NCI-H1048 (cell line): Measurements from ENCODE around the gene TBCD.

Experiments
- DNase-seq: peaks from one replicate; lab custom pipeline; 2025; lab: John Stamatoyannopoulos, UW

The TBCD gene

DNA sequence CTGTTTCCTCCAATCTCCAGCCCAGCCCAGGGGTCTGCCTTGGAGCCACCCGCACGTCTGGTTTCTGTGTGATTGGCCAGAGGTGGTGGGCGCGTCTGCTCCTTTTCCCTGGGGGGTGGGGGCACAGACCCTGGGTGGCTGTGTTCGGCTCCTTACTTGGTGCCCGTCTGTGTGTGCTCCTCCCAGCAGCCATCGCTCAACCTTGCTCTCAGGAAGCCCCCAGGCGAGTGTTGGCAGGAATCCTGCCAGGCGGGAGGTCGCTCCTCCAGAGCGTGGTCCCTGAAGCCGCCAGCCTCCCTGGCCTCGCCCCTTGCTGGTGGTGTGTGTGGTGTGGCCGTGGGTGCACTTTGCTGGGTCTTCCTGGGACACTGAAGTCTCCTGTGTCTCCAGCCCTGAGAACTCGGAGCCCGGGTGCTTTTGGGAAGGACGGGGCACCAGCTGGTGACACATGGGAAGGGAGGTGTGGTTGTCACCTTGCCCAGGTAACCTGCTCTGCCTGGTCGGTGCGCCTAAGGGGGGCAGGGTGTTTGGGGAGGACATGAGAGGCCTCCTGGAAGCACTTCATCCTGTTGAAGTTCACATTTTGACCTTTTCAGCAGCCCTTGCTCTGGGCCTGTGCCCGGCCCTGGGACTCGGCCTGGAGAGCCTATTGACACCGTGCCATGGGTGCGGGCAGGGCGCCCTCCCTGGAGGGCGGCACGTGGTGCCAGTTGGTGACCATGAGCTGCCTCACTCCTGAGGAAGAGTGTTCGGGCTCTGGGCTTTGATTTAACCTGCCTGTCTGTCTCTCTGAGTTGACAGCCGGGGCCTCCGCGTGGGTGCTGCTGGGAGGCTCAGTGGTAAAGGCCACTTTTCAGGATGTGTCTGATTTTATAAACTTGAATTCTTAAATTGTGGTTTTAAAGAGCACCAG, 137.0 kb downstream of the TBCD start:
- no peak for DNase-seq

DNA sequence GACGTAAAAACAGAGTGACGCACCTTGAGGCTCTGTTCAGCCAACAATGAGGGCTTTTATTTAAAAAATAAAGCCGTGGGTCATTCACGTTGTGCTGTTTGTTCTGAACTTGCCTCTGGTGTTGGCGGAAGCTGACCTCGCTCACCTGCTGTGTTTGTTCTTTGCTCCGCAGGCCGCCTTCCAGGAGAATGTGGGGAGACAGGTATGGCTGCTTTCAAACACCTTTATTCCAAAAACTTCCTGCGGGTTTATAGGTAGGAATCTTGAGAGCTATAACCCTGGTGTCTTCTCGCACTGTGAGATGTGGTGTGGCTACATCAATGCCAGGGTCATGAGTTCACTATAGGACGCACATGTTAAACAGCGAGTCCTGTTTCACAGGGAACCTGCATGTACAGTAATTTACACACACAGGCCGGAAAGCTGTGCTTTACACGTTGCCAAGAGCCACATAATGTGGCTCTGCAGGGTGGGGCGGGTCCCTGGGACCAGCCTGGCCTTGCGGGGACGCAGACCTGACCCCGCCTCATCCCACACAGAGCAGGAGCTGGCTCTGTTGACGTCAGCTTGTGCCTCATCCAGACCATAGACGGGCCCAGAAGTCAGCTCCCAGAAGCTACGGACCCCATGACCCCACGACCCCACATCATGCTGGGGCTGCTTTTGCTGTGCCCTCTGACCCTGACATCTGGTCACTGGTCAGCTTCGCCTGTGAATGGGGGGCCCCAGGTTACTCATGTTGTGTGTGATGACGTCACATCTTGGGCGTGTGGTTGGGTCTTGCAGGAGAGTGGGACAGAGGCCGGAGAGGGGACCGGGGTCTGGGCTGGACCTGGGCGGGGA, 137.9 kb downstream of the TBCD start:
- no peak for DNase-seq

DNA sequence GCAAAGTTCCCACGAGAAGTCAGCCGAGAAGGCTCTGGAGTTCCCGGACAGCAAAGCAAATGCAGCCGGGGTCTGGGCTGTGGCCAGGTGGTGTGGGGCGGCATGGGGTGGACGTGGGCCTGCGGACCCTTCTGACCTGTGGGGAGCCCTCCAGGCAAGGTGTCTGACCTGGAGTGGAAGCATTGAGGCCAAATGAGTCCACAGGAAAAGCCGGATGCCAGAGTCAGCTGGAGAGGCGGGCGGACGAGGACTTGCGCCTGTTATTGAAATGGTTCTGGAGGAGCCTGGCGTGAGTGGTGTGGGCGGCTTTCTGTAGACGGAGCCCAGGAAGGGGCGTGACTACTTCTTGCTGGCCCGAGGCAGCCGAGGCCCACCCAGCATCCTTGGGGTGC, 138.5 kb downstream of the TBCD start:
- no peak for DNase-seq

DNA sequence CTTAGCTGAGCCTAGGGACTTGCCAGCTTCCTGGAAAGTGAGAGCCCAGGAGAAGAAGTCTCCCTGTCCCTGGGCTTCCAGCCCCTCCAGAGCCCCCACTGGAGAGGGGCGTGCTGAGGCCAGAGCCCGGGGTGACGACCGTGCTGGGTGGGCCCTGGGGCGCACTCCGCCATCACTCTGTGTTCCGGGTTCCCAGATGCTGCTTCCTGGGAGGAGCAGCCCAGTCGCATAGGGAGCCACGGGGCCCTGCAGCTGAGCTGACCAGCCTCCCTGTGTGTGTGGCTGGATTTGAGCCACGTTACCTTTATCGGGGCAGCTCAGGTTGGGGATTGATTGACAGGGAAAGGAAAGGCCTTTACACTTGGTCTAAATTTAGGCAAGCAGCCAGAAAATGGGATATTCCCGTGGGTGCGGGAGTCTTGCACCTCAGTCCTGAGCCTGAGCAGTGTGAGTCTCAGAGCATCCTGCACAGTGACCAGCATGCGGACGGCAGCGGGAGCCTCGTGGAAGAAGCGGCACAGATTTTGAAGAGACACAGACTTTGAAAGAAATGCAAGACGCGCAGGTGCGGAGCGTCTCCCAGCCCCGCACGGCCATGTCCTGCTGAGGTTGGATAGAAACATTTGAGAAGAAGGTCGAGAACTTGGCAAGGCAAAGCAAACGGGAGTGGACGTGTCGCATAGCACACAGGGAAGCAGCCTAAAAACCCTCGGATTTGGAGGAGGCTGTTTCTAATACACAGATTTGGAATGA, 139.2 kb downstream of the TBCD start:
- no peak for DNase-seq

DNA sequence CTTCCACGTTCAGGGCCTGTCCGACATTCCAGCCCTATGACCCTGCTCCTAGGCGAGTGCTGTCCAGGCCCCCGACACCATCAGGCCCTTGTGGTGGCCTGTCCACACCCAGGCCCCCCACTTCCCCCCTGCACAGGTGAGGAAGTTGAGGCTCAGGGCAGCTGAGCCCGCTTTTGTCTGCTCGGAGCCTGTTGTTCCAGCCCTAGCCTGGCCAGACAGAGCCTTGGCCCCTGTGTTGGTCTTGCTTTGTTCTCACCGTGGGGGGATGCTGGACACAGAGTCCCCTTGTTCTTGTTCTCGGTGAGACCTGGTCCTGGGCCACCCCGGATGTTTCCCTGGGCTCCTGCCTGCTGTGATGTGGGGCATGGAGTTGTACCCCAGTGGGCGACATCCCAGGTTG, 140.0 kb downstream of the TBCD start:
- DNase-seq: no peak

DNA sequence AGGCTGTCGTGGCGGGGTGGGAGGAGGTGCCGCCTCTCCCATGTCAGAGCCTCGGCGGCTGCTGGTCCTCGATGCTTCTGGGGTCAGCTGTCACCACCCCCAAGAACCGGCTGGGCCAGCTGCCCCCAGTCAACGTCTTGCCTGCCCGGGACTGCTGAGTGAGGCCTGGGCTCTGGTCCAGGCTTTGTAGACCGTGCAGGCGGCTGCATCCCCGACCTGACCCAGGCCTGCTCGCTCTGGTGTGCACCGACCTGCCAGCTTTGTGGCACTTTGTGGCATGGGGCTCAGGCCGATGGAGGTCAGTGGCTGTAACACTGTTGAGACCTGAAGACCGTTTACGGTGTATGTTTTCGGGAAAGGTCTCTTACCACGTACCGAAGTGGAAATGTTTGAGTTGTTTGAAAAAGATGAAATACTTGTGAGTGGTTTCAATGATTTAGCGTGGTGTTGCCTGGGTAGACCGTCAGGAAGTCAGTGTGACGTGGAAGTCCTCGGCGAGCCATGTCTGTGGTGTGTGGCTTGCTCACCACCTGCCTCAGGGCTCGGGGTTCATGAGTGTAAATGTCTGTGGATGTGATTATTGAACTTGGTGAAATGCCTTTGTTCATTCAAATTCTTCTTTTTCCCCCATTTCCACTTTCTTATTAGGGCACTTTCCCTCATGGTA, 141.2 kb downstream of the TBCD start:
- DNase-seq: no peak

DNA sequence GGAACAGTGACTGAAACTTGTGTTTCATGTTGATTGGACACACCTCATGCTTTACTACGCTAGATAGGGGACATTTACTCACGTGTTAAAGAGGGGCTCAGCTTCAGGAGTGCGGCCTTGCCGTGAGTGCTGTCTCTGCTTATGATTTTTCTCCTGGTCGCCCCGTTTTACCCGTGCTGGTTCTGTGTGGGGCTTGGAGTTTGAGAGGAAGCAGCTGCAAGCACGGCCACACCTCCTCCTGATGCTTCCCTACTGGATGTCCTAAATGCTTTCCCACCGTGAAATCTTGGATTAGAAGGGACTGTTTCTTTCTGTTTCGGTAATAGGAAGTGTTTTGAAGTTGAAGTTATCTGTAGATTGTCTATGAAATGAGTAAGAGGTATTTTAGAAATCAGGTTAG, 141.9 kb downstream of the TBCD start:
- DNase-seq: no peak

DNA sequence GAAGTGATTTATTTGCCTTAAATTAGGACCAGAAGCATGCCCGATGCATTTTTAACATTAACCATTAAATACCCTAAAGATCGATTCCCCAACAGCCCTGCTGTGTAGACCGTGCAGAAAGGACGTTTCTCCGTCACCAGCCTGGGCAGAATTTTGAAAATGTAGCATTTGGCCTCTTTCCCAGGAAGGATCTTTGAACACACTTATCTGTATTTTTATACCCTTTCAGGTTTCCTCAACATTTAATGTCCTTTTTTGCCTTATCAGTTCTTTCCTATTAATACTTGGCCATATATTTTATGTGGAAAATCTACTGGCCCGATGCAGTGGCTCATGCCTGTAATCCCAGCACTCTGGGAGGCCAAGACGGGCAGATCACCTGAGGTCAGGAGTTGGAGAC, 142.5 kb downstream of the TBCD start:
- no peak for DNase-seq

DNA sequence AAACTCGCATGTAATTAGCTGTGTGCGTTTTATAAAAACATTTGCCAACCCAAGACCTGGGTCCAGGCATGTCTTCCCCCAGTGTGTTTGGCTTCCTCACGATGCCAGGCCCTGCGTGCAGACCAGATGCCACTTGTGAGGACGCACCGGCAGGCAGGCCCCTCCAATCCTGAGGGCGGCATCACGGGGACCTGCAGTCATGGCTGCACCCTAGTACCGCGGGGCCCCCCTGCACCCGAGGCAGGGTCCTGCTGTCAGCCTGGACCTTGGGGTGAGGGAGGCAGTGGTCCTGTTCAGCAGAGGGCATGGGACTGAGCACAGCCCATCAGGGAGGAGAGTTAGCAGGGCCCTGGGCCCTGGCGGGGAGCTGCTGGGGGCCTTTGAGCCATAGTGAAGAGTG, 143.2 kb downstream of the TBCD start:
- DNase-seq: no peak

DNA sequence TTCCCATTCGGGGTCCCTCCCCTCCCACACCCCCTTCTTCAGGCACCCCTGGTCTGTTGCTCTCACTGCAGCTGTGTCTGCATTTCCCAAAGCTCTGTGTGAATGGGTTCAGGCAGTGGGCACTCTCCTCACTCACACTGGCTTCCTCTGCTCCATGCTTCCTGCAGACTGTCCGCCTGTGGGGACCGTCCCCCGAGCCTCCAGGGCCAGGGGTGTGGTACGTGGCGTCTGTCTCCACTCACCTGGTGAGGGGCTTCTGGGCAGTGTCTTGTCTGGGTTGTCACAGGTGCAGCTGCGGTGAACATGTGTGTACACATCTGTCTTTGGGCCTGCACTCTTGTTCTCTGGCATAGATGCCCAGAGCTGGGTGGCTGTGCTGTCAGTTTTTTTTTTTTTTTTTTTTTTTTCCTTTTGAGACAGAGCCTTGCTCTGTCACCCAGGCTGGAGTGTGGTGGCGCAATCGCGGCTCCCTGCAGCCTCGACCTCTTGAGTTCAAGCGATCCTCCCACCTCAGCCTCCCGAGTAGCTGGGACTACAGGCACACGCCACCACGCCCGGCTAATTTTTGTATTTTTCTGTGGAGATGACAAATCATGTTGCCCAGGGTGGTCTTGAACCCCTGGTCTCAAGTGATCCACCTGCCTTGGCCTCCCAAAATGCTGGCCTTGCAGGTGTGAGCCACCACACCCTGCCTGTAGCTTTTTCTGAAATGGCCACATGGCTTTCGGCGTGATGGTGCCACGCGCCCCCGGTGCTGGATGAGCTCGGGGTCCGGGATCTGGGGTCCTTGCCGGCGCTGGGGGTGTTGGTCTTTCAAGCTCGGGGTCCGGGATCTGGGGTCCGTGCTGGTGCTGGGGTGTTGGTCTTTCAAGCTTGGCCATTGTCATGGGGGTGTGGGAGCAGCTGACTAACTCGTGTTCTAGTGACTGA, 144.5 kb downstream of the TBCD start:
- no peak for DNase-seq

DNA sequence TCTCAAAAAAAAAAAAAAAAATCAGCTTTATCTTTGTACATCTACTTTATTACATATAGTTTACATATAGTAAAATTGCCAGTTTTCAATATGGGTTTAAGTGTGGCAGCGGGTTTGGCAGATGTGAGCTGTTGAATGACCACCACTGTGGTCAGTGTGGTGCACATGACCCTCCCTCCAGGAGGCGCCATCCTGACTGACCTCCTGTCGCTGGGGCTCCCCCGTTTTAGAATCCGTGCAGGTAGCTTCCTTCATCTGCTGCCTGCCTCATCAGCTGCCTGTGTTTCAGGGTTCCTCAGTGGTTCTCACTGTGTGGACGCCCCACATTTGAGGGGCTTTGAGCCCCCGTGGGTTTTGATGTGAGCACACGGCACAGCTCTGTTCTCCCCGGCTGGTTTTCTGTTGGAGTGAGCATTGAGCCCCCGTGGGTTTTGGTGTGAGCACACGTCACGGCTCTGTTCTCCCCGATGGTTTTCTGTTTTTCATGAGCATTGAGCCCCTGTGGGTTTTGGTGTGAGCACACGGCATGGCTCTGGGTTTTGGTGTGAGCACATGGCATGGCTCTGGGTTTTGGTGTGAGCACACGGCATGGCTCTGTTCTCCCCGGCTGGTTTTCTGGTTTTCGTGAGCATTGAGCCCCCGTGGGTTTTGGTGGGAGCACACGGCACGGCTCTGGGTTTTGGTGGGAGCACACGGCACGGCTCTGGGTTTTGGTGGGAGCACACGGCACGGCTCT, 145.8 kb downstream of the TBCD start:
- no peak for DNase-seq

DNA sequence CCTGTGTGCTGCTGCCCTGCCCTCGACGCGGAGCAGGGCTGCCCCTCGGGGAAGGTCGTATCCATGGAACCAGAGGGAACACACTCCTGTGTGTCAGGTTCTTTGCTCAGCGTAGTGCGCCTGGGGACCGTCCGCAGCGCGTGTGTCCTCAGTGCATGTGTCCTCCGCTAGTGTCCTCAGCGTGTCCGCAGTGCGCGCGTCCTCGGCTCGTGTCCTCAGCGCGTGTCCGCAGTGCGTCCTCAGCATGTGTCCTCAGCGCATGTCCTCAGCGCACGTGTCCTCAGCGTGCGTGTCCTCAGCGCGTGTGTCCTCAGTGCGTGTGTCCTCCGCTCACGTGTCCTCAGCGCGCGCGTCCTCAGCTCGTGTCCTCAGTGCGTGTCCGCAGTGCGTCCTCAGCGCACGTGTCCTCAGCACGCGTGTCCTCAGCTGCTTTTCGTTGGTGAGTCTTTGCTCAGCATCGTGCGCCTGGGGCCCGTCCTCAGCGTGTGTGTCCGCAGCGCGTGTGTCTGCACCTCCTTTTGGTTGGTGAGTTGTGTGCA, 147.2 kb downstream of the TBCD start:
- DNase-seq: no peak

DNA sequence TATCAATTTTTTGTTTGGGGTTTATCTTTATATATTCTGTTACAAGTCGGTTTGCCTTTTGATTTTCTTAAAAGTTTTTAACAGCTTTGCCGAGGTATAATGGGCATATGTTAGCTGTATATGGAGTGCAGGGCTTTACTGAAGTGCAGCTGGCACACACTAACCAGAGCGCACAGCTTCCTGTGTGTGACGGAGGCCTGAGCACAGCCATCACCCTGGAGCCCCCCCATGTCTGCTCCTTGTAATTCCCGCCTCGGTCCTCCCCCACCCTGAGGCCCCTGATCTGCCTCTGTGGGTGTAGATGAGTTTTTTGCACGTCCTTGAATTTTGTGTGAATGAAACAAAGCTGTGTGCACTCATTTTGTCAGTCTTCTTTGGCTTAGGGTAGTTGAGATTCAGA, 148.1 kb downstream of the TBCD start:
- no peak for DNase-seq

DNA sequence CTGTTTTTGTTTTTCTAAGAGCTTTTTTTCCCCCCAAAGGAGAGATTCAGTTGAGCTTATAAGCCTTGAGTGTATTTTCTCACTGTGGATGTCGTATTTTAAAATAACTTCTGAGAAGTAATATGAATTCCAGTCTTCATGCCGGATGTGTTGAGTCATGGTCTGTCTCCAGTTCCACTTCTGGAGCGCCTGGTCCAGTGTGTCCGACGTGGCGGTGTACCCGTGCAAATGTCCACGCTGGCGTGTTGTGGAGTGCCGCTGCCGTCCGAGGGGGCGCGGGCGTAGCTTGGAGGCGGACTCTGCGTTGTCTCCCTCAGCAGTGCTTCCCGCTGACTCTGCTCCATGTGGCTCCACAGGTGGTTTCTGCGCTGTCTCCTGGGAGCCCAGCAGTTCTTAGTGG, 148.9 kb downstream of the TBCD start:
- no peak for DNase-seq

DNA sequence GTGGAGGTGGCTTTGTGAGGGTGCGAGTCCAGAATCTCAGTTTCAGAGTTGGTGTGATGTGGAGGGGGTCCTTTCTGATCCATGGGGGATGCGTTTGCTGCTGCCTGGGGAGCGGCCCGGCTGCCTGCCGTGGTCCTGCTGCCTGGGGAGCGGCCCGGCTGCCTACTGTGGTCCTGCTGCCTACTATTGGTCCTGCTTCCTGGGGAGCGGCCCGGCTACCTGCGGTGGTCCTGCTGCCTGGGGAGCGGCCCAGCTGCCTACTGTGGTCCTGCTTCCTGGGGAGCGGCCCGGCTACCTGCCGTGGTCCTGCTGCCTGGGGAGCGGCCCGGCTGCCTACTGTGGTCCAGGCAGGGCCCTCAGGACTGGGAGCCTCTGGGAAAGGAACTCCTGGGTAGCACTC, 149.5 kb downstream of the TBCD start:
- DNase-seq: no peak

DNA sequence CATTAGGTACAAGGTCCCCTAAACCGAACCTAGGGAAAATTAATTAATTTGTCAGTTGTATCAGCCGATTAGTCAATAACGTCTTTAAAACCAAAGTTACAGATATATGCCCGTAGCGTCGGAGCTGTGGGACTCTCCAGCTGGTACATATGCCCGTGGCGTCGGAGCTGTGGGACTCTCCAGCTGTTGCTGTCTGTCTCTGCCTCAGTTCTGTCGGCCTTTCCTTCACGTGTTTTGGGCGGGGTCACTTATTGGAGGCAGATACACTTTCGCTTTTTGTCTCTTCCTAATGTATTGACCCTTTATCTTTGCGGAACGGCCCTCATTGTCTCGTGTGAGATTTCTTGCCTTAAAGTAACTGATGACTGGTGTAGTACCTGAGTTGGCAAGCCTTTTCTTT, 150.0 kb downstream of the TBCD start:
- DNase-seq: no peak

DNA sequence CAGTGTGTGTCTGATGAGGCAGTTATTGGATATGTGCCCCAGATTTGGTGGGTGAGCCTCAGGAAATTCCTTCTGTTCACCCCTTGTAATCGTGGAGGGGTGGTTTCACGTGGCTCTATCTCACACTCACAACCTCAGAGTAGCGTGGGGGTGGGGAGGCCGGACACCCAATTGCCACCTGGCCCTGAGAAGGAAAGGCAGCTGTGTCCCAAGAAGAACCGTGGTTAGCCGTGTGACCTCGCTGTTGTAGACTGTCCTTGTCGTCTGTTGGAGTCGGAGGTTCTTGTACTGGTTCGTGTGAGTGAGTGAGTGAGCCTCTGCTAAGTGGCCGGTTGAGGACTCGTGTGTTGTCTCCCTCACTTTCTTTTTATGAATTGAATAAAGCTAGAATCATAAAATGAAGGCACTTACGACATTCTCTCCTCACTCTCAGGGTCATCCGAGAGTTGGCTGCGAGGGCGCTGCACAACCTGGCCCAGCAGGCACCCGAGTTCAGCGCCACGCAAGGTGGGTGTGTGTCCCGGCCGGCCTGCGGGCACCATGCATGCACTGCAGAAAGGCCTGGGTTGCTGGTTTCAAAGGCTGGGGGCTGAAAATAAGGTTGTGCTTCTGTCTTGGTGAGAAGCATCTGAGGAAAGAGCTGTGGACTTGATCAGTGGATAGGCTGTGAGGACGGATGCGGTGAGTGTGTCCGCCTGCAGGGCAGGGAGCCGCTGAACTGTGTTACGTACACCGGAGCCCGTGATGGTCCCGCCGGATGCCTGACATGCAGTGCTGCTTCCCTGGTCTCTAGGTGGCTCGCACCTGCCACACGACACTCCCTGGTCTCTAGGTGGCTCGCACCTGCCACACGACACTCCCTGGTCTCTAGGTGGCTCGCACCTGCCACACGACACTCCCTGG, 151.4 kb downstream of the TBCD start:
- DNase-seq: no peak

DNA sequence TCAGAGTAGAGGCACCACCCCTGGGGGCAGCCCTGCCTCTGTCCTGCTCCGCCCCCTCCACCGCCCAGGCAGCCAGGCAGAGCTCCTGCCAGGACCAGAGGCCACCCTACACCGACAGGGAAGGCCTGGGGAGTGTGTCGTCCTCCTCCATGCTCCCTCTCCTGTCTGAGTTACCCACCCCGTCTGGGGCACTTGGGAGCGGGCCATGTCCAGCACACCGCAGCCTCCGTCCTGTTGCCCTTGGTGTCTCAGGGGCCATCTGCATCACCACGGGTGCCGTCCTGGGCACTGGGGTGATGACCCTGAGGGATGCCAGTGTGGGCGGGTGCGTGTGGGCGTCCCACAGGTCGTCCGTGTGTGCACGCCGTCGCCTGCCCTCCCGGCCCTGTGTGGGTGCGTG, 153.3 kb downstream of the TBCD start:
- no peak for DNase-seq
